Measurements from ENCODE around the gene TRABD2B.

Gene TRABD2B

DNA sequence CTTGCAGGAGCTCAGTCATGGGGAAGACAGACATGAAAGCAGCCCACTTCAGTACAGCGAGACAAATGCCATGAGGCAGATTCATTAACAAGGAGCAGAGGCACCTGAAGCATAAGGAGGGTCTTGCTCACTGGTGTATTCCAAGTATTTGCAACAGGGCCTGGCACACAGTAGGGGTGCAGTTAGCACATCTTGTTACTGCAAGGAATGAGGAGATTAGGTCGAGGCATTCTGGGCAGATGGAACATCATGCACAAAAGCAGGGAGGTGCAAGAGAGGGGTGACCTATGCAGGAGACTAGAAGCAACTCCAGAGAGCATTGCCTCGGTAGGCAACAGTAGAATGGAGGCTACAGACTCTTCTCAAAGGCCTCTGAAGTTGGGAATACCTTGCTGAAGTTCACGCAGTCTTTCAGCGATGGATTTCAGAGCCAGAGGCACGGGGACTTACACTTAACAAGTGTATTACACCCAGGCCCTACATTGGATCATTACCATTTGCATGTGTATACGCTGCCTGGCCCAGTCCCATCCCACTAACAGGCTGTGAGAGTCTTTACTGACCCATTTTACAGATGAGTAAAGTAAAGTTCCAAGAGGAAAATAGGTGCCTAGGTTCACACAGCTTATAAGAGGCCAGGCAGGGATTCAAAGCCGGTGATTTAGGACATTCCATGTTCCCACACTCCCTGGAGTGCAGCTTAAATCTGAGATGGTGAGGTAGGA is 82.1 kb downstream of the TRABD2B start:
- no peak for DNase-seq (ENCODE audit: low spot score)
- TF ChIP-seq CTCF (IDR thresholded peaks at IDR 0.05; ENCODE audit: extremely low read depth, missing control alignments), result no peak

DNA sequence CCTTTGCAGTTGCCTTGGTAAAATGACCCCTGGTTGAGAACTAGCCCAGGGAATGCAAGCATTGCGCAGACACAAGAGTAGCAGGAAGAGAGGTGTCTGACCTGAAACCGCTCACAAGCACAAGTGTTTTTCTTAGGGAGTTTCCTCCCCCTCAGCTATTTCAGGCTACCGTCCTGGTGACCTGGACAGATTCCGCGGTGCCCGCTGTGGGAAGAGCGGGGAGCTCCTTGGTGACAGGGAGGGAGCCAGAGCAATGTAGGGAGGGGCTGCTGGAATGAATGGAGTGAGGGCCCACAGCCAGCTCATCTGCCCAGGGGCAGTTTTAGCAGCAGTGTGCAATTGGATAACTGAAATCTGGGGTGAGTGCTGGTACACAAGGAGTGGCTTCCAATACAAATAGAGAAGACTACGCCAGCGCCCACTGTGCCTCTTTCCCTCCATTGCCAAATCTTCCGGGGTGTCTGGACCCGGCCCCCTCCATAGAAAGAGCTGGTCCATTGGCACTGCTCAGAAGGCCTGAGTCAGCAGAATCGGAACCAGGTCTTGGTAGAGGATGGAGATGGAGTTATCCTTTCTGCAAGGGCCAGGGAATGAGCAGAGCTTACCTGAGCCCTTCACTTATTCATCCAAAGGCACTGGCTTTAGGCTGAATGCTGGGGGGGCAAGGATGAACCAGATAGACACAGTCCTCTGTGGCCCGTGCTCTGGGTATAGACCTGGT is 82.8 kb downstream of the TRABD2B start:
- TF ChIP-seq CTCF (IDR thresholded peaks at IDR 0.05; ENCODE audit: extremely low read depth, missing control alignments), result no peak
- no peak for DNase-seq (ENCODE audit: low spot score)

GRCh38 chr1:47913225-47913823 is 83.9 kb downstream of the TRABD2B start:
- TF ChIP-seq CTCF (IDR thresholded peaks at IDR 0.05; ENCODE audit: extremely low read depth, missing control alignments), result no peak
- no peak for DNase-seq (ENCODE audit: low spot score)

DNA sequence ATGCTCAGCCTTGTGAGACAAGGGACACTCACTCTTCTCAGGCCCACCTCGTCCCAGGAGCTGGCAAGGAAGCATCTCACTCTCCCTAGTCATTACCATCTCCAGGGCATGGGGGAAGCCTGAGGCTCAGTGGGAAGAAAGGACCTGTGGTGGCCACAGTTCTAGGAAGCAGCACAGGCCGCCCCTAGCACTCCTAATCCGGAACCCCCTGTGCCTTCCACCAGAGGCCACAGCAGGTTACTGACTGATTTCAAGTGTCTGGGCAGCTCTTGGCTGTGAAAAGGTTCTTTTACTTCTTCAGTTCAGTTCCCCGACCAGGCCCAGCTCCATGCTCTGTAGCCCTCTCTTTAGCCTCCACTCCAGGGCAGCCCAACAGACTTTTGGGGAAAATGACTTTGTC is 84.4 kb downstream of the TRABD2B start:
- no peak for DNase-seq (ENCODE audit: low spot score)
- no peak for TF ChIP-seq CTCF (IDR thresholded peaks at IDR 0.05; ENCODE audit: extremely low read depth, missing control alignments)

DNA sequence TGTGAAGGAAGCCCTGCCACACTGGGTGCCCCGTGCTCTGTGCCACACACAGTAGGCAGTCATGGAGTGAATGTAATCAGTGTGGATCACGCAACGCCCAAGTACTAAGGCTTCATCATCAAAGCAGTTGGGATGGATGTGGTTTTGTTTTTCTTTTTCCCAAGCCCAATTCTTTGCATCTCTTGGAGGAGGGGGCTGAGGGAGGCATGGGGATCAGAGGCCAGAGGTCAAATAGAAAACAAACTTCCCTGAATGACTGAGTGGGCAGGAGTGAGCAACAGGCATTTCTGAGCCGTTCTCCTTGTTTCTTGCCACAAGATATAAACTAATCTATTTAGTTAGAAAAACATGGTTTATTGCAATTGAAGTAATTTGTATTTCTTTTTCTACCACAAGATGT is 85.3 kb downstream of the TRABD2B start:
- TF ChIP-seq CTCF (IDR thresholded peaks at IDR 0.05; ENCODE audit: extremely low read depth, missing control alignments), result no peak
- no peak for DNase-seq (ENCODE audit: low spot score)

DNA sequence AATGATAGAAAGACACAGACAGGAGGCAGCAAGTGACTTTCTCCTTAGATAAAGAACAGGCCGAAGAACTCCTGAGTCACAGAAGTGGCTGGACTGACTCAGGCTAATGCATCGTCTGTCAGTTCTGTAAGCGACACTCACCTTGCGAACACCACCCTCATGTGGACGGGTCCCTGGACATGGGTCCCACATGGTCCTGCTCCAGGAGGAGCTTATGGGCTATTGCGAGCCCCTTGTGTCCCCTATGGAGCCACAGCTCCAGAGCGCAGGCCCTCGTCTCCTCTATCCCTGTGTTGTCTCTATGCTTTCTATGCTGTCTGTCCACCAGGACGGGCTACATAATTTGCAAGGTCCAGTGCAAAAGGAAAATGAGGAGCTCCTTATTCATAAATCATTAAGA is 85.8 kb downstream of the TRABD2B start:
- DNase-seq (ENCODE audit: low spot score), result no peak
- TF ChIP-seq CTCF (IDR thresholded peaks at IDR 0.05; ENCODE audit: extremely low read depth, missing control alignments), result no peak

GRCh38 chr1:47908258-47908657 is 88.9 kb downstream of the TRABD2B start:
- no peak for DNase-seq (ENCODE audit: low spot score)
- TF ChIP-seq CTCF (IDR thresholded peaks at IDR 0.05; ENCODE audit: extremely low read depth, missing control alignments), result no peak

Measured in GM20000 (cell line).